ENCODE results near the gene GRB14. TPM values are rescaled to one million over a fixed set of nuclear protein-coding genes. Genes with fewer than 3 reads are reported as not detected.

Gene GRB14
- total RNA-seq, 2 donors from 2014 or later: 0.14 to 29.9 TPM

DNA sequence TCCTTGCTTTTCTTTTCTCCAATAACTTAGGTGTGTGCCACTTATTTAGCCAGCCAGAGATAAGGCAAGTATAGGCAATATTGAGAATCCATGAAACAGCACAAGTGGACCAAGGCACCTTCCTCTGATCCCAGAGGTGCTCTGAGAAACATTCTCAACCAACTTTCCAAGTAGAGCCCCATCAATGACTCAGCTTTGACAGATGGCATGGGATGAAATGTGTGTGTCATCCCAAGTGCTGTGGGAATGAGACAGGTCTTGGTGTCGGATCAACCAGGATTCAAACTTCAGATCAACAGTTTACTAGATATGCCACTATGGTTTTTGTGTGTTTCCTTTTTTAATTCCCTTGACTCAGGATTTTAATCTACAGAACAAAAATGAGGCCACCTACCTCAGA, 164.0 kb downstream of the GRB14 start:
- no peaks in the 10 kb centered on the region for H3K36me3 ChIP-seq
- intact Hi-C loops (cut with DNase I): no loop called here
- DNase-seq (ENCODE audit: low spot score): no peak
- H3K9me3 ChIP-seq: no peaks in the 10 kb centered on the region
- no peaks in the 10 kb centered on the region for H3K27me3 ChIP-seq (replicated peaks; ENCODE audit: insufficient read depth)
- 94% methylated on average over 1 of the region's 1 CpG for WGBS
- TF ChIP-seq POLR2A (IDR thresholded peaks at IDR 0.05): no peak
- TF ChIP-seq CTCF (IDR thresholded peaks at IDR 0.05): no peak
- no peak for TF ChIP-seq POLR2AphosphoS5 (IDR thresholded peaks at IDR 0.05)
- H3K4me1 ChIP-seq (replicated peaks): no peaks in the 10 kb centered on the region
- H3K4me3 ChIP-seq: no peak overlapping the region
- H3K27ac ChIP-seq: no peak overlapping the region

DNA sequence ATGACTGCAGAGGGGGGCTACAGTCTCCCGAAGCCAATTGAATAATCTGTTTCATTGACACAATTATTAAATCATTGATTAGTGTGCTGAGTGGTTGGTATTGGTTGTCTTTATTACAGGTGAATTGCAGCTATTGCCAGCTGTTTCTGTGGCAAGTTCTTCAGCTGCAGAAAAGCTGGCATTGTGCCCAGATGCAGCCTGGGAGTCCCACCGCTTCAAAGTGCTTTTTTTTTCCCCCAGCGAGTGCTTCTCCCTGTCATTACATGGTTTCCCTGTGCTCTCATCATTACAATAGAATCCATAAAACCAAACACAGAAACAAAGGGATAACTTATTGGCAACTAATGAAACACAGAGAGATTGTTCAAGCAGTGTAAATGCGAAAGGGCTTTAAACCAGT, 164.7 kb downstream of the GRB14 start:
- no peaks in the 10 kb centered on the region for H3K4me1 ChIP-seq (replicated peaks)
- DNase-seq (ENCODE audit: low spot score): no peak
- H3K27me3 ChIP-seq (replicated peaks; ENCODE audit: insufficient read depth): no peaks in the 10 kb centered on the region
- 9% methylated on average over 4 of the region's 4 CpGs for WGBS
- H3K36me3 ChIP-seq: no peaks in the 10 kb centered on the region
- intact Hi-C loops (cut with DNase I): no loop called here
- H3K4me3 ChIP-seq: no peak overlapping the region
- H3K9me3 ChIP-seq: no peaks in the 10 kb centered on the region
- no peak for TF ChIP-seq CTCF (IDR thresholded peaks at IDR 0.05)
- H3K27ac ChIP-seq: no peak overlapping the region

GRCh38 chr2:164453656-164454305, 167.5 kb downstream of the GRB14 start:
- H3K9me3 ChIP-seq: no peaks in the 10 kb centered on the region

DNA sequence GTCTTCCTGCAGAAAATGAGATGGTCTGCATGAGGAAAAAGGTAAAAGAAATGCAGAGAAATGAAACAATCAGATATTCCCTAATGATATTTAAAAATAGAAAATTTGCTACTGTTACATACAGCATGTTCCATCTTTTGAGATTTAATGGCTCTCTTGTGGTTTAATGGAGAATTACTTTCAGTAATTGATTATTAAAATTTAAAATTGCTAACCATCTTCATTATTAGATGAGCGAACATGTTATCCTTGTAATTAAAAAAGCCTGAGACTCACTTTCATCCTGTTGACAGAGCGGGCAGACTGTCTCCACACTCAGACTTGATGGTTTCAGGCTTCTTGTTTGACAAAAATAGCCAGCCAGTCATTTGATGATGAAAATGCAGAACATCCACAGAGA, 171.0 kb downstream of the GRB14 start:
- Histone ChIP-seq H3K4me3 (no peak overlapping the region), H3K36me3 (no peaks in the 10 kb centered on the region), H3K9me3 (no peaks in the 10 kb centered on the region), H3K27me3 (replicated peaks; ENCODE audit: insufficient read depth) (no peaks in the 10 kb centered on the region), H3K4me1 (replicated peaks) (no peaks in the 10 kb centered on the region), H3K27ac (no peak overlapping the region)
- TF ChIP-seq POLR2AphosphoS5 (IDR thresholded peaks at IDR 0.05) (no peak), POLR2A (IDR thresholded peaks at IDR 0.05) (no peak), CTCF (IDR thresholded peaks at IDR 0.05) (no peak)
- DNase-seq (ENCODE audit: low spot score): no peak
- intact Hi-C loops (cut with DNase I): no loop called here
- 86% methylated on average over 2 of the region's 2 CpGs for WGBS

More at GRCh38 chr2:164453656-164454305, 167.5 kb downstream of the GRB14 start:
- intact Hi-C loops (cut with DNase I): no loop called here
- DNase-seq (ENCODE audit: low spot score): no peak
- no peaks in the 10 kb centered on the region for H3K36me3 ChIP-seq
- H3K4me3 ChIP-seq: no peak overlapping the region
- H3K4me1 ChIP-seq (replicated peaks): no peaks in the 10 kb centered on the region
- no peak for TF ChIP-seq POLR2A (IDR thresholded peaks at IDR 0.05)
- TF ChIP-seq POLR2AphosphoS5 (IDR thresholded peaks at IDR 0.05): no peak
- no peak for TF ChIP-seq CTCF (IDR thresholded peaks at IDR 0.05)
- no peak overlapping the region for H3K27ac ChIP-seq
- no peaks in the 10 kb centered on the region for H3K27me3 ChIP-seq (replicated peaks; ENCODE audit: insufficient read depth)
- WGBS: 67% methylated on average over 5 of the region's 5 CpGs

GRCh38 chr2:164449706-164450105, 171.6 kb downstream of the GRB14 start:
- no peaks in the 10 kb centered on the region for H3K9me3 ChIP-seq
- H3K27me3 ChIP-seq (replicated peaks; ENCODE audit: insufficient read depth): no peaks in the 10 kb centered on the region
- 61% methylated on average over 5 of the region's 5 CpGs for WGBS
- no peak overlapping the region for H3K4me3 ChIP-seq
- TF ChIP-seq CTCF (IDR thresholded peaks at IDR 0.05): no peak
- TF ChIP-seq POLR2AphosphoS5 (IDR thresholded peaks at IDR 0.05): no peak
- TF ChIP-seq POLR2A (IDR thresholded peaks at IDR 0.05): no peak
- no peaks in the 10 kb centered on the region for H3K4me1 ChIP-seq (replicated peaks)
- DNase-seq (ENCODE audit: low spot score): no peak
- no peak overlapping the region for H3K27ac ChIP-seq
- intact Hi-C loops (cut with DNase I): no loop called here
- H3K36me3 ChIP-seq: no peaks in the 10 kb centered on the region

All from prostate gland (tissue), 2 donors.